ENCODE results near the gene SMIM5.

Gene SMIM5

DNA sequence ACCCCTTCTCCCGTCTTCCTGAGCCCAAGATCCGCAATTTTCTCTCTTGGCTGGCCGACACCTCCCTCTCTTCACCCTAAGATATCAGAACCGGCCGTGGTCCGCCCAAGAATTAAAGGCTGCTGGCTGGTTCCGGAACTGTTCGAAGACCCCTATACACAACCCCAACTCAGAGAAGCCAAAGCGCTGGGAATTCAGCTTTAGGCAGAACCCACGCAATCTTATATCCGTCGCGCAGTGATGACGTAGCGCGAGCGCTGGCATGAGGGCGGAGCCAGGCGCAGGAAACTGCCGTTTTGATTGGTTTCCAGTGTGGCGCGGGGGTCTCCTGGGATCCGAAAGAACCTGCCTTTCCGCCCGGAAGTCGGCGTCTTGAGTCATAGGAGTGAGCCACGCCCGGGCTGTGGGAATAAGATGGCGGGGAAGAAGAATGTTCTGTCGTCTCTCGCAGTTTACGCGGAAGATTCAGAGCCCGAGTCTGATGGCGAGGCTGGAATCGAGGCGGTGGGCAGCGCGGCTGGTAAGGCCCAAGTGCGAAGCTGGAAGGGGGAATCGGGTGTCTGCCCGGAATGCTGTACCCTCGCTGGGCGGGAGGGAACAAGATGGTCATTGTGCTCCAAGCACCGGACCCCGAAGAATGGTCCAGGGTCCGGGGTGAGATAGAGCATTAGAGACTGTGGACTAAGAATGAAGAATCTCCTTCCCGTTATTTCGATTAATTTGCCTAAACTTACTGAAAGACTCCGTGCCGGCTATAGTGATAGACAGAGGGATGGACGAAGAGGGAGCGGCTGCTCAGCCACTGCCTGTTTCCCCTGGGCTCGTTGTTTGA lies 33.9 kb downstream of the SMIM5 start, which contains the start of the genes RECQL5 and SAP30BP:
Gene RECQL5 (minus strand): TSS at position 196 of the 832 bp plus-strand sequence. CDS start 597 bp downstream, outside the sequence.
Gene SAP30BP (plus strand): TSS at position 380 of the 832 bp plus-strand sequence. CDS start 35 bp downstream, at position 415.
- TF ChIP-seq GATA1 (IDR thresholded peaks at IDR 0.05; ENCODE audit: low read depth, low read length) (no peak), POLR2A (IDR thresholded peaks at IDR 0.05; ENCODE audit: low read length) (peak; percentile 93)
- peak; percentile 99 for DNase-seq

GRCh38 chr17:75667825-75668224 lies 34.6 kb downstream of the SMIM5 start:
- TF ChIP-seq GATA1 (IDR thresholded peaks at IDR 0.05; ENCODE audit: low read depth, low read length), result no peak
- TF ChIP-seq POLR2A (IDR thresholded peaks at IDR 0.05; ENCODE audit: low read length), result no peak
- DNase-seq, result no peak

- no peak for DNase-seq
- TF ChIP-seq GATA1 (IDR thresholded peaks at IDR 0.05; ENCODE audit: low read depth, low read length) (no peak), POLR2A (IDR thresholded peaks at IDR 0.05; ENCODE audit: low read length) (no peak)
These were observed 35.3 kb downstream of the SMIM5 start for GRCh38 chr17:75668489-75668888.

GRCh38 chr17:75670868-75671267 lies 37.6 kb downstream of the SMIM5 start:
- DNase-seq, result no peak
- no peak for TF ChIP-seq GATA1 (IDR thresholded peaks at IDR 0.05; ENCODE audit: low read depth, low read length)
- TF ChIP-seq POLR2A (IDR thresholded peaks at IDR 0.05; ENCODE audit: low read length), result no peak

- DNase-seq, result no peak
- no peak for TF ChIP-seq POLR2A (IDR thresholded peaks at IDR 0.05; ENCODE audit: low read length)
- TF ChIP-seq GATA1 (IDR thresholded peaks at IDR 0.05; ENCODE audit: low read depth, low read length), result no peak
These were observed 38.8 kb downstream of the SMIM5 start for GRCh38 chr17:75672011-75672410.

- TF ChIP-seq GATA1 (IDR thresholded peaks at IDR 0.05; ENCODE audit: low read depth, low read length) (no peak), POLR2A (IDR thresholded peaks at IDR 0.05; ENCODE audit: low read length) (no peak)
These were observed 40.3 kb downstream of the SMIM5 start for GRCh38 chr17:75673487-75673886.

DNA sequence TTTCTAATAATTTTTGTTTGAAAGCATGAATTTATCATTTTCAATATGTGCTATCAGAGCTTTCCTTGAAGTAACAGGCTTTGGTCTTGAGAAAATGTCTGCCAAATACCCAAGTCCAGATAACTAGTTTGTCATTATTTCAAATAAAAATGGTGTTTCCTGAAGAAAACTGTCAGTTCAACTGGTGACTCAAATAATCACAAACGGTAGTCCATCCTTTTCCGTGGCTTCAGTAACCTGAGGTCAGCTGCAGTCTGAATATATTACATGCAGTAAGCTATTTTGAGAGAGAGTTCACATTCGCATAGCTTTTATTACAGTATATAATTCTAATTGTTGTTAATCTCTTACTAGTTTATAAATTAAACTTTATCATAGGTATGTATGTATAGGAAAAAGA lies 43.2 kb downstream of the SMIM5 start:
- no peak for DNase-seq
- TF ChIP-seq GATA1 (IDR thresholded peaks at IDR 0.05; ENCODE audit: low read depth, low read length) (no peak), POLR2A (IDR thresholded peaks at IDR 0.05; ENCODE audit: low read length) (no peak)

More at GRCh38 chr17:75673487-75673886, 40.3 kb downstream of the SMIM5 start:
- DNase-seq, result no peak

GRCh38 chr17:75679706-75680211 lies 46.5 kb downstream of the SMIM5 start:
- no peak for DNase-seq
- TF ChIP-seq POLR2A (IDR thresholded peaks at IDR 0.05; ENCODE audit: low read length), result no peak
- no peak for TF ChIP-seq GATA1 (IDR thresholded peaks at IDR 0.05; ENCODE audit: low read depth, low read length)

DNA sequence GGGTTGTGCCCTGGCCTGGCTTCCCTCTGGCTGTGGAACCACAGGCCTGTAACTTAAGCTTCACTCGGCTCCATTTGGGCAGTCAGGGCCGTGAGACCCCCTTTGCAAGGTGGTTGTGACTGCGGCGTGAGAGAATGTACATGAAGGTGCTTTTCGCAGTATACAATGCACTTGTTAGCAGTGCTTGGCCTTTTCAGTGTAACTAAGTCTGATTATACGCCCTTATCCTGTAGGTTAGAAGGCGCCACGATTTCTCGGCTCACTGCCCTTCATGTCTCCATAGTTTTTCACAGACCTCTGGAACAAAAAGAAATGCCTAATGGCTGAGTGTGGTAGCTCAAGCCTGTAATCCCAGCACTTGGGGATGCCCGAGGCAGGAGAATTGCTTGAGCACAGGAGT lies 47.2 kb downstream of the SMIM5 start:
- DNase-seq, result no peak
- TF ChIP-seq GATA1 (IDR thresholded peaks at IDR 0.05; ENCODE audit: low read depth, low read length) (no peak), POLR2A (IDR thresholded peaks at IDR 0.05; ENCODE audit: low read length) (no peak)

GRCh38 chr17:75681289-75681688 lies 48.1 kb downstream of the SMIM5 start:
- DNase-seq, result no peak
- TF ChIP-seq POLR2A (IDR thresholded peaks at IDR 0.05; ENCODE audit: low read length) (no peak), GATA1 (IDR thresholded peaks at IDR 0.05; ENCODE audit: low read depth, low read length) (no peak)

GRCh38 chr17:75683583-75683982 lies 50.3 kb downstream of the SMIM5 start:
- peak; percentile 29 to 72 for DNase-seq
- TF ChIP-seq POLR2A (IDR thresholded peaks at IDR 0.05; ENCODE audit: low read length), result no peak
- no peak for TF ChIP-seq GATA1 (IDR thresholded peaks at IDR 0.05; ENCODE audit: low read depth, low read length)

DNA sequence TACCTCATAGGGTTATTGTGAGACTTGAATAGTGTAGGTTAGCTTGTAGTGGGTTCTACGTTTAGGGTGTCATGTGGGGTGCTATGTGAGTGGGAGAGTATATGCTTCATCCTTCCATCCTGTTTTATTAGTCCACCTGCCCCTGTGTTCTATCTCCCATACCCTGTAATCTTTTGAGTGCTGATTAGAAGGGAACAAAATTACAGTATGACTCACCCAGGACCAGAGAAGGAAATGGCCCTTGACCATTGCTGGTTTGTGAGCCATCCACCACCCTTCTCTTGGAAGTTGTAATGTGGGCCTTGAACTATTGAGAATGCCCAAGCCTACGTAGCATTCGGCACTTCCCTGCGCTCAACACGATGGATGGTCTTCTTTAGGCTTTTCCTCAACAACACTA lies 51.0 kb downstream of the SMIM5 start:
- no peak for DNase-seq
- TF ChIP-seq GATA1 (IDR thresholded peaks at IDR 0.05; ENCODE audit: low read depth, low read length) (no peak), POLR2A (IDR thresholded peaks at IDR 0.05; ENCODE audit: low read length) (no peak)

GRCh38 chr17:75684924-75685323 lies 51.7 kb downstream of the SMIM5 start:
- TF ChIP-seq GATA1 (IDR thresholded peaks at IDR 0.05; ENCODE audit: low read depth, low read length) (no peak), POLR2A (IDR thresholded peaks at IDR 0.05; ENCODE audit: low read length) (no peak)
- no peak for DNase-seq

GRCh38 chr17:75685499-75685898 lies 52.3 kb downstream of the SMIM5 start:
- TF ChIP-seq POLR2A (IDR thresholded peaks at IDR 0.05; ENCODE audit: low read length) (no peak), GATA1 (IDR thresholded peaks at IDR 0.05; ENCODE audit: low read depth, low read length) (no peak)
- DNase-seq, result no peak
